ENCODE data around the gene AKNA.
"Not testable (repeated sequence)": the region's sequence is repeated elsewhere in the genome, so short reads cannot be mapped to it uniquely, and the experiment has no call there.

Gene AKNA

GRCh38 chr9:114341152-114341830 is 46.5 kb downstream of the AKNA start:
- TF ChIP-seq POLR2AphosphoS5 (IDR thresholded peaks at IDR 0.05; ENCODE audit: low read depth, low read length), result 0 out of 2 replicates have a peak, but pooled peaks have one; percentile 31
- TF ChIP-seq POLR2A (IDR thresholded peaks at IDR 0.05; ENCODE audit: low read depth, low read length), result no peak
- TF ChIP-seq TAF1 (IDR thresholded peaks at IDR 0.05; ENCODE audit: borderline replicate concordance, low read depth, low read length), result no peak
- no peak for FAIRE-seq

GRCh38 chr9:114339130-114339908 is 48.5 kb downstream of the AKNA start:
- FAIRE-seq, result peak; percentile 74
- TF ChIP-seq POLR2AphosphoS5 (IDR thresholded peaks at IDR 0.05; ENCODE audit: low read depth, low read length) (0 out of 2 replicates have a peak, but pooled peaks have one; percentile 4), TAF1 (IDR thresholded peaks at IDR 0.05; ENCODE audit: borderline replicate concordance, low read depth, low read length) (no peak), POLR2A (IDR thresholded peaks at IDR 0.05; ENCODE audit: low read depth, low read length) (0 out of 2 replicates have a peak, but pooled peaks have one; percentile 32)
- peak; percentile 71 for DNase-seq (ENCODE audit: insufficient read length)

More at GRCh38 chr9:114341152-114341830, 46.5 kb downstream of the AKNA start:
- no peak for DNase-seq (ENCODE audit: insufficient read length)

- DNase-seq (ENCODE audit: insufficient read length) (no peak), FAIRE-seq (no peak)
- TF ChIP-seq TAF1 (IDR thresholded peaks at IDR 0.05; ENCODE audit: borderline replicate concordance, low read depth, low read length) (no peak), POLR2AphosphoS5 (IDR thresholded peaks at IDR 0.05; ENCODE audit: low read depth, low read length) (no peak), POLR2A (IDR thresholded peaks at IDR 0.05; ENCODE audit: low read depth, low read length) (no peak)
These were observed 49.6 kb downstream of the AKNA start for GRCh38 chr9:114338187-114338586.

- DNase-seq (ENCODE audit: insufficient read length) (no peak), FAIRE-seq (no peak)
- TF ChIP-seq TAF1 (IDR thresholded peaks at IDR 0.05; ENCODE audit: borderline replicate concordance, low read depth, low read length) (no peak), POLR2AphosphoS5 (IDR thresholded peaks at IDR 0.05; ENCODE audit: low read depth, low read length) (no peak), POLR2A (IDR thresholded peaks at IDR 0.05; ENCODE audit: low read depth, low read length) (no peak)
These were observed 50.9 kb downstream of the AKNA start for GRCh38 chr9:114336699-114337395.

GRCh38 chr9:114336157-114336556 is 51.6 kb downstream of the AKNA start:
- no peak for DNase-seq (ENCODE audit: insufficient read length)
- FAIRE-seq, result no peak
- TF ChIP-seq TAF1 (IDR thresholded peaks at IDR 0.05; ENCODE audit: borderline replicate concordance, low read depth, low read length) (no peak), POLR2AphosphoS5 (IDR thresholded peaks at IDR 0.05; ENCODE audit: low read depth, low read length) (no peak), POLR2A (IDR thresholded peaks at IDR 0.05; ENCODE audit: low read depth, low read length) (peak; percentile 35; the same call in 1 of the 2 replicates)

GRCh38 chr9:114335745-114336144 is 52.0 kb downstream of the AKNA start:
- no peak for FAIRE-seq
- DNase-seq (ENCODE audit: insufficient read length), result no peak
- TF ChIP-seq TAF1 (IDR thresholded peaks at IDR 0.05; ENCODE audit: borderline replicate concordance, low read depth, low read length) (no peak), POLR2AphosphoS5 (IDR thresholded peaks at IDR 0.05; ENCODE audit: low read depth, low read length) (no peak), POLR2A (IDR thresholded peaks at IDR 0.05; ENCODE audit: low read depth, low read length) (no peak)

- FAIRE-seq (no peak), DNase-seq (ENCODE audit: insufficient read length) (no peak)
- TF ChIP-seq POLR2A (IDR thresholded peaks at IDR 0.05; ENCODE audit: low read depth, low read length) (peak; percentile 42; the same call in 1 of the 2 replicates), POLR2AphosphoS5 (IDR thresholded peaks at IDR 0.05; ENCODE audit: low read depth, low read length) (no peak)
These were observed 53.3 kb downstream of the AKNA start for GRCh38 chr9:114334490-114334889.

- not testable (repeated sequence) for DNase-seq (ENCODE audit: insufficient read length); FAIRE-seq
These were observed 54.1 kb downstream of the AKNA start for GRCh38 chr9:114333718-114334117.

- DNase-seq (ENCODE audit: insufficient read length); FAIRE-seq: not testable (repeated sequence)
These were observed 55.2 kb downstream of the AKNA start for GRCh38 chr9:114332474-114333040.

GRCh38 chr9:114331229-114332195 is 56.3 kb downstream of the AKNA start:
- FAIRE-seq, result not testable (repeated sequence)

GRCh38 chr9:114330636-114331035 is 57.1 kb downstream of the AKNA start:
- FAIRE-seq, result no peak
- no peak for TF ChIP-seq TAF1 (IDR thresholded peaks at IDR 0.05; ENCODE audit: borderline replicate concordance, low read depth, low read length)
- no peak for TF ChIP-seq POLR2A (IDR thresholded peaks at IDR 0.05; ENCODE audit: low read depth, low read length)
- TF ChIP-seq POLR2AphosphoS5 (IDR thresholded peaks at IDR 0.05; ENCODE audit: low read depth, low read length), result no peak
- DNase-seq (ENCODE audit: insufficient read length), result no peak

More at GRCh38 chr9:114331229-114332195, 56.3 kb downstream of the AKNA start:
- DNase-seq (ENCODE audit: insufficient read length), result not testable (repeated sequence)

GRCh38 chr9:114329625-114330022 is 58.2 kb downstream of the AKNA start, which contains the start of gene ORM2:
TSS of gene ORM2 (plus strand) at chr9:114329869. CDS start at chr9:114329905, 36 bp downstream.
- not testable (repeated sequence) for FAIRE-seq

GRCh38 chr9:114328937-114329624 is 58.7 kb downstream of the AKNA start:
- not testable (repeated sequence) for FAIRE-seq; DNase-seq (ENCODE audit: insufficient read length)

More at GRCh38 chr9:114329625-114330022, 58.2 kb downstream of the AKNA start, which contains the start of gene ORM2:
- not testable (repeated sequence) for DNase-seq (ENCODE audit: insufficient read length)

- FAIRE-seq, result not testable (repeated sequence)
These were observed 59.4 kb downstream of the AKNA start for GRCh38 chr9:114328357-114328820.

More at GRCh38 chr9:114328357-114328820, 59.4 kb downstream of the AKNA start:
- DNase-seq (ENCODE audit: insufficient read length), result not testable (repeated sequence)
